DND-41 (cell line): ENCODE results near the gene TRIM58.

ENCODE experiments used
- CTCF ChIP-seq: IDR thresholded peaks from 2 replicates; pipeline ENCODE4 v1.5.1; 2012; ENCODE audit warnings: borderline replicate concordance, low read length, moderate library complexity, mild to moderate bottlenecking; ENCODE audit not compliant: poor library complexity, severe bottlenecking; ENCODE audit errors: extremely low read depth
- EZH2 ChIP-seq: IDR thresholded peaks from 3 replicates; pipeline ENCODE4 v1.6.1; 2012; ENCODE audit warnings: borderline replicate concordance, low read depth, mild to moderate bottlenecking, moderate library complexity, low read length, inconsistent platforms; ENCODE audit not compliant: severe bottlenecking

GRCh38 chr1:247883346-247883745 is 26.4 kb downstream of the TRIM58 start:
- TF ChIP-seq EZH2: no peak
- TF ChIP-seq CTCF: no peak
